ENCODE measurements around the gene PRRX2. TPM values are rescaled to one million over a fixed set of nuclear protein-coding genes. Genes with fewer than 3 reads are reported as not detected.
"Not testable (repeated sequence)": the region's sequence is repeated elsewhere in the genome, so short reads cannot be mapped to it uniquely, and the experiment has no call there.

The PRRX2 gene
- total RNA-seq, 1 donor from 2014 or later: 20.8 TPM

GRCh38 chr9:129756191-129756590 lies 90.7 kb downstream of the PRRX2 start:
- no peak for TF ChIP-seq CTCF (conservative IDR thresholded peaks at IDR 0.05)
- no peak overlapping the region for H3K4me3 Mint-ChIP-seq
- no peaks in the 10 kb centered on the region for H3K36me3 Mint-ChIP-seq
- H3K27me3 Mint-ChIP-seq: no peaks in the 10 kb centered on the region
- H3K4me1 Mint-ChIP-seq (ENCODE audit: unreplicated experiment): peaks cover 29% of the 10 kb centered on the region
- no peaks in the 10 kb centered on the region for H3K9me3 Mint-ChIP-seq
- H3K27ac Mint-ChIP-seq: no peak overlapping the region
- DNase-seq (ENCODE audit: extremely low spot score, unreplicated experiment): no peak

- no peak overlapping the region for H3K4me3 Mint-ChIP-seq
- no peaks in the 10 kb centered on the region for H3K27me3 Mint-ChIP-seq
- no peak overlapping the region for H3K27ac Mint-ChIP-seq
- TF ChIP-seq CTCF (conservative IDR thresholded peaks at IDR 0.05): no peak
- no peak for DNase-seq (ENCODE audit: extremely low spot score, unreplicated experiment)
- no peaks in the 10 kb centered on the region for H3K9me3 Mint-ChIP-seq
- no peaks in the 10 kb centered on the region for H3K36me3 Mint-ChIP-seq
- peaks cover 34% of the 10 kb centered on the region for H3K4me1 Mint-ChIP-seq (ENCODE audit: unreplicated experiment)
Observed at GRCh38 chr9:129757045-129757444, 91.6 kb downstream of the PRRX2 start.

GRCh38 chr9:129759319-129759718 lies 93.9 kb downstream of the PRRX2 start:
- Mint-ChIP-seq H3K36me3 (no peaks in the 10 kb centered on the region), H3K27me3 (no peaks in the 10 kb centered on the region), H3K4me1 (ENCODE audit: unreplicated experiment) (peaks cover 27% of the 10 kb centered on the region), H3K27ac (peak overlapping the region; percentile 29), H3K9me3 (no peaks in the 10 kb centered on the region), H3K4me3 (no peak overlapping the region)
- TF ChIP-seq CTCF (conservative IDR thresholded peaks at IDR 0.05): no peak
- DNase-seq (ENCODE audit: extremely low spot score, unreplicated experiment): no peak

GRCh38 chr9:129759804-129760502 lies 94.5 kb downstream of the PRRX2 start:
- Mint-ChIP-seq H3K27me3 (no peaks in the 10 kb centered on the region), H3K36me3 (no peaks in the 10 kb centered on the region), H3K4me3 (no peak overlapping the region), H3K4me1 (ENCODE audit: unreplicated experiment) (peaks cover 27% of the 10 kb centered on the region), H3K27ac (peak overlapping the region; percentile 29), H3K9me3 (no peaks in the 10 kb centered on the region)
- no peak for TF ChIP-seq CTCF (conservative IDR thresholded peaks at IDR 0.05)
- no peak for DNase-seq (ENCODE audit: extremely low spot score, unreplicated experiment)

GRCh38 chr9:129760784-129761183 lies 95.3 kb downstream of the PRRX2 start:
- DNase-seq (ENCODE audit: extremely low spot score, unreplicated experiment); H3K36me3 Mint-ChIP-seq; H3K27ac Mint-ChIP-seq; H3K9me3 Mint-ChIP-seq; H3K27me3 Mint-ChIP-seq; H3K4me3 Mint-ChIP-seq: not testable (repeated sequence)
- peaks cover 27% of the 10 kb centered on the region for H3K4me1 Mint-ChIP-seq (ENCODE audit: unreplicated experiment)

GRCh38 chr9:129761293-129761900 lies 96.0 kb downstream of the PRRX2 start:
- Mint-ChIP-seq H3K36me3 (no peaks in the 10 kb centered on the region), H3K27ac (peak overlapping the region; percentile 96), H3K4me1 (ENCODE audit: unreplicated experiment) (peaks cover 27% of the 10 kb centered on the region), H3K4me3 (no peak overlapping the region), H3K9me3 (no peaks in the 10 kb centered on the region), H3K27me3 (no peaks in the 10 kb centered on the region)
- no peak for TF ChIP-seq CTCF (conservative IDR thresholded peaks at IDR 0.05)
- no peak for DNase-seq (ENCODE audit: extremely low spot score, unreplicated experiment)

All from type B pancreatic cell (in vitro differentiated cells).